ENCODE results near the gene TRIM33.
"Not testable (repeated sequence)": the region's sequence is repeated elsewhere in the genome, so short reads cannot be mapped to it uniquely, and the experiment has no call there.

The TRIM33 gene

GRCh38 chr1:114510274-114511031 lies 550 bp downstream of the TRIM33 start:
- no peak for DNase-seq (ENCODE audit: low read depth, low spot score)

- DNase-seq (ENCODE audit: low read depth, low spot score), result no peak
Measured at GRCh38 chr1:114509596-114510273, 1.3 kb downstream of the TRIM33 start.

- DNase-seq (ENCODE audit: low read depth, low spot score), result no peak
Measured at GRCh38 chr1:114508386-114508898, 2.6 kb downstream of the TRIM33 start.

- no peak for DNase-seq (ENCODE audit: low read depth, low spot score)
Measured at GRCh38 chr1:114507513-114507912, 3.5 kb downstream of the TRIM33 start.

GRCh38 chr1:114505148-114505561 lies 5.8 kb downstream of the TRIM33 start:
- no peak for DNase-seq (ENCODE audit: low read depth, low spot score)

GRCh38 chr1:114503916-114504422 lies 7.0 kb downstream of the TRIM33 start:
- no peak for DNase-seq (ENCODE audit: low read depth, low spot score)

GRCh38 chr1:114502080-114502479 lies 8.9 kb downstream of the TRIM33 start:
- DNase-seq (ENCODE audit: low read depth, low spot score), result no peak

GRCh38 chr1:114499478-114499877 lies 11.5 kb downstream of the TRIM33 start:
- DNase-seq (ENCODE audit: low read depth, low spot score), result no peak

- no peak for DNase-seq (ENCODE audit: low read depth, low spot score)
Measured at GRCh38 chr1:114496089-114496488, 14.9 kb downstream of the TRIM33 start.

- DNase-seq (ENCODE audit: low read depth, low spot score), result no peak
Measured at GRCh38 chr1:114495486-114495885, 15.5 kb downstream of the TRIM33 start.

- no peak for DNase-seq (ENCODE audit: low read depth, low spot score)
Measured at GRCh38 chr1:114492978-114493377, 18.0 kb downstream of the TRIM33 start.

- no peak for DNase-seq (ENCODE audit: low read depth, low spot score)
Measured at GRCh38 chr1:114490274-114490693, 20.7 kb downstream of the TRIM33 start.

- DNase-seq (ENCODE audit: low read depth, low spot score), result no peak
Measured at GRCh38 chr1:114488739-114489138, 22.3 kb downstream of the TRIM33 start.

GRCh38 chr1:114485286-114485685 lies 25.7 kb downstream of the TRIM33 start:
- no peak for DNase-seq (ENCODE audit: low read depth, low spot score)

GRCh38 chr1:114482585-114482984 lies 28.4 kb downstream of the TRIM33 start:
- DNase-seq (ENCODE audit: low read depth, low spot score), result no peak

- not testable (repeated sequence) for DNase-seq (ENCODE audit: low read depth, low spot score)
Measured at GRCh38 chr1:114479636-114480035, 31.4 kb downstream of the TRIM33 start.

- no peak for DNase-seq (ENCODE audit: low read depth, low spot score)
Measured at GRCh38 chr1:114479134-114479533, 31.9 kb downstream of the TRIM33 start.

- no peak for DNase-seq (ENCODE audit: low read depth, low spot score)
Measured at GRCh38 chr1:114473796-114474195, 37.2 kb downstream of the TRIM33 start.

GRCh38 chr1:114472408-114472807 lies 38.6 kb downstream of the TRIM33 start:
- DNase-seq (ENCODE audit: low read depth, low spot score), result no peak

GRCh38 chr1:114470681-114471080 lies 40.3 kb downstream of the TRIM33 start:
- DNase-seq (ENCODE audit: low read depth, low spot score), result no peak

- DNase-seq (ENCODE audit: low read depth, low spot score), result no peak
Measured at GRCh38 chr1:114468710-114469468, 42.1 kb downstream of the TRIM33 start.

GRCh38 chr1:114468047-114468446 lies 43.0 kb downstream of the TRIM33 start:
- DNase-seq (ENCODE audit: low read depth, low spot score), result no peak
